Middle frontal gyrus (tissue), 1 donor: Measurements from ENCODE around the gene SMG5.
"Not testable (repeated sequence)": the region's sequence is repeated elsewhere in the genome, so short reads cannot be mapped to it uniquely, and the experiment has no call there.

ENCODE experiments used
- DNase-seq: peaks from one replicate; pipeline ENCODE4 v3.0.0-alpha.2; 2015; ENCODE audit warnings: low spot score; ENCODE audit errors: extremely low spot score

Gene SMG5

DNA sequence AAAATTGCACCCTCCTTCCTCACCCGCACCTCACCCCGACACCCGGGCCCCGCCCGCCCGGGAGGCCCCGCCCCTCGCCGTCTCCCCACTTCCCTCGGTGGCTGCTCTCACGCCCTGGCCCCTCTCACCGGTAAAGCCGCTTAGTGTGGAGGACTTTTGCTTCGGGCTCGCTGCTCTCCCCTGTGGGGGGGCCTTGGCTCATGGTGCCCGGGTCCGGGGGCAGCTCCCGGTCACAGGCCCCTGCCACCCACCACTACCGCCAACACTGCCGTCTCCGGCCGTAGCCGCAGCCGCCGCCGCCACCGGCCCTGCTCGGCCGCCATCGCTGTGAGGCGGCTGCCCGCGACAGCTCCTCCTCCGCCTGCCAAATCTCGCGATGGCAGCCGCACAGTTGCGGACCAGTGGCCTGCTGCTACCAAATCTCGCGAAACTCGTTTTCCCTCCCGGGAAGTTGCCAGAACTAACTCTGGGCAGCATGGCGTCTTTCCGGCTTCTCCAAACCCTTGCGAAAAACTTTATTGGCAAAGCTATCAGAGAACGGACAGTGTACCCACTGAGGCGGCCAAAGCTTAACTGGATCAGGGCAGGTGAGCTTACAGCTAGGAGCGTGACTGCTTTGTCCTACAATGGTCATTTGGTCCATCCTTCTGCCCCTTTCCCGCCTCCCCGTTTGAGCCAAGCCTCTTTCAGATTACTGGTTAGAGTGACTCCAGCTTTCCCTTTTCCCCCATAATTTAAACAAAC, at the start of gene SMG5:
Gene SMG5, minus strand, starts transcription at position 347 of the 744 bp plus-strand sequence. Its CDS starts 145 bp downstream, at position 202.
- peak; percentile 96 for DNase-seq

GRCh38 chr1:156323179-156323578, 40.6 kb upstream of the SMG5 start:
- not testable (repeated sequence) for DNase-seq

GRCh38 chr1:156320560-156320959, 37.9 kb upstream of the SMG5 start:
- DNase-seq, result no peak

DNA sequence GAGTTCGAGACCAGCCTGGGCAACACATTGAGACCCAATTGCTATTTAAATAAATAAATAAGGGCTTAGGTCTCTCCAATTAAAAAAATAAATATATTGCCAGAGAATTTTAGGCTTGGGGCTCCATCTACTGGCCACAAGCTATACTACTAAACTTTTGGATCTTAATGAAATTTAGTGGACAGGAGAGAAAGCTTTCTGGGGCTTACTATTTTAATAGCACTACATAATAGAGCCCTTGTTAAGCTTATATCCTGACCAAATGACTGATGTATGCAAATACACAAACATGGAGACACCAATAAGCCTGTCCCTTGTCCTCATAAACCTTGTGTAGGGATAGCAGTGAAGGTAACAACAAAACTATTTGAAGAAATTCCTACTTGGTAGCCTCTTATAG, 37.0 kb upstream of the SMG5 start:
- DNase-seq, result no peak

- no peak for DNase-seq
Observed at GRCh38 chr1:156316909-156317308, 34.3 kb upstream of the SMG5 start.

GRCh38 chr1:156310962-156311361, 28.3 kb upstream of the SMG5 start:
- no peak for DNase-seq

GRCh38 chr1:156308078-156308477, 25.5 kb upstream of the SMG5 start:
- DNase-seq, result no peak

DNA sequence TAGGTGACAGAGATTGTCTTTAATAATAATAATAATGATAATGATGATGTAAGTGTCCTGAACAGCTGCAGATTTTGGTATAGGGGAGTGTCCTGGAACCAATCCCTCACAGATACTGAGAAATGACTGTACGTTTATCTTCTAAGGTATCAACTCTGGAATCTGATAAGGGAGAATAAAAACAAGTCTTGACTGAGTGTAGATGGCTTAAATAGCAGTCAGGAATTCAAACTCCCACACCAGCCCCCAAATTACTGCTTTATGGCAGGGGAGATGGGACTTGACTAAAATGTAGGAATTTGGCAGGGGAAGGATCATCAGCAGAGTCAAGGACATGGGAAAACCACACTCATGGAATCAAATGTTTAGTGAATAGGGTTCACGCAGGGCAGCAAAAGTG, 22.6 kb upstream of the SMG5 start:
- no peak for DNase-seq

DNA sequence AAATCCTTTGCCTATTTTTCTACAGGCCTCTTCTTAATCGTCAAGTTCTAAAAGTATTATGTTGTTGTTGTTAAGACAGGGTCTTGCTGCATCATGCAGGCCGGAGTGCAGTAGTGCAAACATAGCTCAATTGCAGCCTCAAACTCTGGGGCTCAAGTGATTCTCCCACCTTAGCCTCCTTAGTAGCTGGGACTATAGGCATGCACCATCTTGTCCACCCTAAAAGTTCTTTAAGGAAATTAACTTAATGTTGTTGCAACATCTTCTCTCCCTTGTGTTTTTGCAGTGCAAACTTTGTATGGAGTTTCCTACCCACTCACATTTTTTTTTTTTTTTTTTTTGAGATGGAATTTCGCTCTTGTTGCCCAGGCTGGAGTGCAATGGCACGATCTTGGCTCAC, 20.6 kb upstream of the SMG5 start:
- DNase-seq, result no peak

DNA sequence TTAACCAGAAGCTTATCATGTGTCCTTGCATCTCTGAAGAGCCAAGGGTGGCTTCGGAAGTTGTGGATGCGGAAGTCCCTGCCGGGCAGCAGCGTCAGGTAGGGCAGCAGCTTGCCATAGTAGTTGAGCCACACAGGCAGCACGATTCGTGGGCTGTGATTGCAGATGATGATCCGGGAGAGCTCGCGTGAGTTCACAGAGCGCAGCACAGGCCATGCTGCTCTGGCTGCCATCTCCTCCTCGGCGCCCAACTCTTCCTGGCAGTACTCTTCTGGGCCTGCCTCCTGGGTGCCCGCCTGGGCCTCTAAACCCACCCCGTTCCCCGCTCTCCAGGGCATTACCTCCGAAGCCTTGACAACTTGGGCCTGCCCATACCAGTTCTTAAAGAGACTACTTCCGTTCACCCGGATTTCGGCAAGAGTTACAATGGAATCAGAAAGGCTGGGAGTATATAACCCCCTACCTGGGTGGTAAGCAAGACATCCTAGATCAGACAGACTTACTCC, 16.3 kb upstream of the SMG5 start, which contains the start of gene VHLL:
Gene VHLL, minus strand, starts transcription at position 456 of the 506 bp plus-strand sequence. Its CDS starts 118 bp downstream, at position 338.
- no peak for DNase-seq

GRCh38 chr1:156295391-156295947, 12.8 kb upstream of the SMG5 start, which contains the start of gene GLMP:
TSS of gene GLMP (minus strand) at chr1:156295679. CDS start at chr1:156295645, 34 bp downstream.
- peak; percentile 54 for DNase-seq

DNA sequence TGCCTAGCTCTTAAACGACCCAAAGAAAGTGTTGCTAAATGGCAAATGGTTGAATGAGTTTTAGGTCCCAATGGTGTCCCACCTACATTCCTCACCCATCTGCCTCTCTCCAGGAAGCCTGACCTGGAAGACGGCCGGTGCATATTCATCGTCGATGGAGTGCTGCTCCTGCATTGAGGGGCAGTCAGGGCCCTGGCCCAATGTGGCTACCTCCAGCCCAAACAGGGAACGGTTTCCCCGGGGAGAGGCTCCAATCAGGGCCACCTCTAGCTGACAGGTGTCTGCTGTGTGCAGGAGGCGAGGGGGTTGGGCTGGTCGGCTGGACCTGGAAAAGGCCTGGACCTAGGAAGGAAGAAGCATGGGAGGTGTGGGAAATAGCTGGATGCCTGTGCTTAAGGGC, 11.3 kb upstream of the SMG5 start:
- no peak for DNase-seq

- DNase-seq, result no peak
Observed at GRCh38 chr1:156293098-156293434, 10.4 kb upstream of the SMG5 start.

GRCh38 chr1:156291226-156292061, 8.8 kb upstream of the SMG5 start:
- DNase-seq, result peak; percentile 53

DNA sequence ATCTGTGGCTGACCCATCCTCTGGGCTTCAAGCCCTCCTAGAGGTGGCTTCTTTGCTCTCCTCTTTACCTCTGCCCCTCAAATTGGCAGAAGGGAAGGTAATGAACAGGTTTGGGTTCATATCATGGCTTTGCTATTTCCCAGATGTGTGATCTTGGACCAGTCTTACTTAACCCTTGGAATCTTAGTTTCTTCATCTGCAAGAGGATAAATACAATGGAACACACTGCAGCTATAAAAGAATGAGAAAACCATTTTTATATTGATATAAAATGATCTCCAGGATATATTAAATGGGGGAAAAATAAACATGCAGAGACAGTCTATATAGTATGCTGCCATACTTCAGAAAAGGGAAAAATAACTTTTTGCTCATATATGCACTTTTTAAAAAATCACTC, 7.2 kb upstream of the SMG5 start:
- DNase-seq, result no peak

DNA sequence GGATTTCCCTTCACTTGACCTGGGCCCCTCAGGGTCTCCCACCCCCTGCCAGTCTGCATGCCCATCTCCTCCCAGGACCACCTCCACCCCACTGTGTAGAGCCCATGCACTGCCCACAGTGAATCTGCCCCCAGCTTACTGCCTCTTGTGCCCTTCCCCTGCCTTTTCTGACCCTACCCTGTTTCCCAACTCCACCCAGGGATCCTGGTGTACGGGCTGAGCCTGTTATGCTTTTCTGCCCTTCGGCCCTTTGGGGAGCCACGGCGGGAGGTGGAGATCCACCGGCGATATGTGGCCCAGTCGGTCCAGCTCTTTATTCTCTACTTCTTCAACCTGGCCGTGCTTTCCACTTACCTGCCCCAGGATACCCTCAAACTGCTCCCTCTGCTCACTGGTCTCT, 3.4 kb upstream of the SMG5 start:
- DNase-seq, result no peak

DNA sequence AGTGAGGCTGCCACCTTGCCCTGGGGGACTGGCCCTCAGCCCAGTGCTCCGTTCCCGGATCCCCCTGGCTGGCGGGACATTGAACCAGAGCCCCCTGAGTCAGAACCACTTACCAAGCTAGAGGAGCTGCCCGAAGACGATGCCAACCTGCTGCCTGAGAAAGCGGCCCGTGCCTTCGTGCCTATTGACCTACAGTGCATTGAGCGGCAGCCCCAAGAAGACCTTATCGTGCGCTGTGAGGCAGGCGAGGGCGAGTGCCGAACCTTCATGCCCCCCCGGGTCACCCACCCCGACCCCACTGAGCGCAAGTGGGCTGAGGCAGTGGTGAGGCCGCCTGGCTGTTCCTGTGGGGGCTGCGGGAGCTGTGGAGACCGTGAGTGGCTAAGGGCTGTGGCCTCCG, 2.8 kb upstream of the SMG5 start:
- DNase-seq, result no peak

GRCh38 chr1:156284757-156285156, 2.1 kb upstream of the SMG5 start:
- DNase-seq, result no peak

DNA sequence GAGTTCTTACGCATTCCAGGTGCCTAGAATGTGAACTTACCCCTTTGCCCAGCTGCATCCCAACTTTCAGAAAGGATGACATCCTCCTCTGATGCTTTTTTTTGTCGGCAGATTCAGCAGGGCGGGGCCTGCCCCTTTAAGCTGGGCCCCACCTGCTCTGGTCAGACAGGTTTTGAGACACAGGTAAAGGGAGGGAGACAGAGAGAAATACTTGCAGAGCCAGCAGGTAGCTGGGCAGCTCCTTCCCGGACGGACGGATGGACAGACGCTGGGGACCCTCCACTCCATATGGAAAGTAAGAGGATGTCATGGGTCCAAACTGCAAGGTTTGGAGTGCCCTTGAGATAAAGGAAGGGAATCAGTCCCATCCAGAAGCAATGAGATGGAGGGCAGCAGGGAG, 1.5 kb upstream of the SMG5 start, which contains the start of gene TMEM79:
Gene TMEM79, plus strand, starts transcription at position 214 of the 400 bp plus-strand sequence. CDS start 902 bp downstream, outside the sequence.
- no peak for DNase-seq

DNA sequence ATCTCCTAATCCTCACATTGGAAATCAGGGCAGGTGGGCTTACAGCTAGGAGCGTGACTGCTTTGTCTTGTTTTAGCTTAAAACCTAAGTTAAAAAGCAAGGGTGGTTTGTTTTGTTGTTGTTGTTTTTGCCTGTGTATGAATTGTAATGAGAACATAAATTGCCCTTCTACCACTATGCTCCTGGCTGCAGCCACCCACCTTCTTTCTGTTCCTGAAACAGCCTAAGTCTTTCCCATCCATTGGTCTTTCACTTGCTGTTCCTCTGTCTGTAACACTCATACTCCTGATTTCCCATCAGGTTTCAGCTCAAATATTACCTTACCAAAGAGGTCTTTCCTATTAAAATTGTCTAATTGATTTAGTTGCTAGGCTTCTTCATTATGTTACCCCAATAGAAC, 896 bp upstream of the SMG5 start:
- no peak for DNase-seq

DNA sequence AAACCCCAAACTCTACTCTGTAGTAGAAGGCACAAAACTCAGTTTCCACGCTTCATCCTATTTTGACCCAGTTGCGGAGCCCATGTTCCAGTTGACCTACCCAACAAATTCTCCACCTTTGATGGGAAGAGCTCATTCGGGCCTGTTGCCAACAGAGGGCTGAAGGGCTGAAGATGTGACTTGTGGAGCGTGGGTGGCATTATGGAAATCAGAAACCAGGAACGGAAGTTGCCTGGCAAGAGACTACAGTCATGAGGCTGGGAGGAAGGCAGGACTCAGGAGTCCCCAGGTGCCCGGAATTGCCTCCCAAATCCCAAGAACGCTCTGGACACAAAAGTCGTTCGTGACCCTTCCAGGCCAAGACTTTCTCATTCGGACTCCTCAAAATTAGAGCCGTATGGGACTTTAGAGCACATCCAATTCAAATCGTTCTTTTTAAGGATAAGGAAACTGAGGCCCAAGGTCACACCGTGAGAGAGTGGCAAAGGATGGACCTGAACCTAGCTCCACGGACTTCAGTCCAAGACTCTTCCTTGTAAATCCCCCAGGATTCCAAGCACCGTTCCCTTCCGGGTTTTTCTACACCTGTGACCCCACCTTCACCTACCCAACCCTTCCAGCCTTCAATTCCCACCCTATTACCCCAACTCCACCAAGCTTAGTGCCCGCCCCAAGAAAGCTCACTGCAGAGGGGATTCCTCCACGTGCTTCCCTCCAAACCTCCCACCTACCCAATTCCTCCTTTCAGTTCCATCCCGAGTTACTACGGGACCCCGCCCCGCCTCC, 739 bp downstream of the SMG5 start:
- DNase-seq, result no peak
